Measurements from ENCODE around the gene EFHD1.
A peak's percentile ranks its signal among the peaks of the same experiment; 100 is the strongest.

EFHD1 gene

GRCh38 chr2:232633413-232634205 lies at the start of gene EFHD1:
EFHD1 (plus strand) TSS chr2:232633604; CDS start chr2:232633705, 101 bp downstream.
- DNase-seq, result peak; percentile 20

GRCh38 chr2:232584238-232584637 lies 49.2 kb upstream of the EFHD1 start:
- DNase-seq, result no peak

GRCh38 chr2:232586943-232587505 lies 46.4 kb upstream of the EFHD1 start:
- DNase-seq, result no peak

- DNase-seq, result no peak
Measured at GRCh38 chr2:232587512-232587911, 45.9 kb upstream of the EFHD1 start.

- no peak for DNase-seq
Measured at GRCh38 chr2:232588031-232588430, 45.4 kb upstream of the EFHD1 start.

GRCh38 chr2:232588680-232589585 lies 44.5 kb upstream of the EFHD1 start:
- no peak for DNase-seq

GRCh38 chr2:232592772-232593395 lies 40.5 kb upstream of the EFHD1 start:
- DNase-seq, result no peak

GRCh38 chr2:232593982-232594381 lies 39.4 kb upstream of the EFHD1 start:
- DNase-seq, result no peak

- no peak for DNase-seq
Measured at GRCh38 chr2:232597362-232598079, 35.9 kb upstream of the EFHD1 start.

GRCh38 chr2:232598293-232598692 lies 35.1 kb upstream of the EFHD1 start:
- no peak for DNase-seq

- no peak for DNase-seq
Measured at GRCh38 chr2:232600053-232600773, 33.2 kb upstream of the EFHD1 start.

GRCh38 chr2:232603283-232603682 lies 30.1 kb upstream of the EFHD1 start:
- no peak for DNase-seq

- no peak for DNase-seq
Measured at GRCh38 chr2:232604535-232604934, 28.9 kb upstream of the EFHD1 start.

- no peak for DNase-seq
Measured at GRCh38 chr2:232607011-232607410, 26.4 kb upstream of the EFHD1 start.

- no peak for DNase-seq
Measured at GRCh38 chr2:232609607-232610006, 23.8 kb upstream of the EFHD1 start.

- DNase-seq, result no peak
Measured at GRCh38 chr2:232610081-232610480, 23.3 kb upstream of the EFHD1 start.

- DNase-seq, result no peak
Measured at GRCh38 chr2:232611061-232611460, 22.3 kb upstream of the EFHD1 start.

- peak; percentile 53 for DNase-seq
Measured at GRCh38 chr2:232611559-232612218, 21.7 kb upstream of the EFHD1 start.

GRCh38 chr2:232613538-232614134 lies 19.8 kb upstream of the EFHD1 start:
- DNase-seq, result no peak

- no peak for DNase-seq
Measured at GRCh38 chr2:232615339-232615738, 18.1 kb upstream of the EFHD1 start.

GRCh38 chr2:232621186-232621585 lies 12.2 kb upstream of the EFHD1 start:
- DNase-seq, result no peak

Measured in CD4-positive, alpha-beta T cell treated with Interleukin-4 for 4 hours (primary cell).